B cell (primary cell): ENCODE results near the gene ZBTB17.

Experiments
- CTCF ChIP-seq: fragments of 200-600 bp; IDR thresholded peaks from one replicate; pipeline ENCODE4 v1.8.0; 2022; ENCODE audit warnings: antibody characterized with exemption, mild to moderate bottlenecking
- EZH2 ChIP-seq: IDR thresholded peaks from 2 replicates; pipeline ENCODE4 v1.6.1; 2012; ENCODE audit warnings: borderline replicate concordance, low read depth, mild to moderate bottlenecking, moderate library complexity, low read length; ENCODE audit not compliant: insufficient read depth, poor library complexity, severe bottlenecking

GRCh38 chr1:15931401-15931800 is 44.5 kb downstream of the ZBTB17 start:
- no peak for TF ChIP-seq CTCF
- TF ChIP-seq EZH2: no peak
